RWPE1 (cell line): Measurements from ENCODE around the gene CAPS.
"Not testable (repeated sequence)": the region's sequence is repeated elsewhere in the genome, so short reads cannot be mapped to it uniquely, and the experiment has no call there.

ENCODE experiments used
- CTCF ChIA-PET: fragments of 350-600 bp; sonication (Branson Sonifier 250); formaldehyde crosslinking; extraction: SDS; loops from one replicate; lab custom pipeline; 2021; lab: Yijun Ruan, JAX
- POLR2A ChIA-PET: fragments of 400-600 bp; formaldehyde crosslinking; extraction: SDS; loops from one replicate; lab custom pipeline; 2020; ENCODE audit warnings: antibody characterized with exemption; ENCODE audit not compliant: low non-redundant PET; lab: Yijun Ruan, JAX
- DNase-seq: peaks from one replicate; pipeline ENCODE4 v3.0.0; 2012; ENCODE audit warnings: low spot score
- H3K27ac ChIP-seq: fragments of 450-650 bp; 2 replicates; pipeline ENCODE4 v1.5.1; 2017
- TF ChIP-seq, protein P1 (sequence below): fragments of 450-650 bp; conservative IDR thresholded peaks from 2 replicates; pipeline ENCODE4 v1.5.1; 2017; ENCODE audit warnings: low read depth, mild to moderate bottlenecking

CAPS gene

DNA sequence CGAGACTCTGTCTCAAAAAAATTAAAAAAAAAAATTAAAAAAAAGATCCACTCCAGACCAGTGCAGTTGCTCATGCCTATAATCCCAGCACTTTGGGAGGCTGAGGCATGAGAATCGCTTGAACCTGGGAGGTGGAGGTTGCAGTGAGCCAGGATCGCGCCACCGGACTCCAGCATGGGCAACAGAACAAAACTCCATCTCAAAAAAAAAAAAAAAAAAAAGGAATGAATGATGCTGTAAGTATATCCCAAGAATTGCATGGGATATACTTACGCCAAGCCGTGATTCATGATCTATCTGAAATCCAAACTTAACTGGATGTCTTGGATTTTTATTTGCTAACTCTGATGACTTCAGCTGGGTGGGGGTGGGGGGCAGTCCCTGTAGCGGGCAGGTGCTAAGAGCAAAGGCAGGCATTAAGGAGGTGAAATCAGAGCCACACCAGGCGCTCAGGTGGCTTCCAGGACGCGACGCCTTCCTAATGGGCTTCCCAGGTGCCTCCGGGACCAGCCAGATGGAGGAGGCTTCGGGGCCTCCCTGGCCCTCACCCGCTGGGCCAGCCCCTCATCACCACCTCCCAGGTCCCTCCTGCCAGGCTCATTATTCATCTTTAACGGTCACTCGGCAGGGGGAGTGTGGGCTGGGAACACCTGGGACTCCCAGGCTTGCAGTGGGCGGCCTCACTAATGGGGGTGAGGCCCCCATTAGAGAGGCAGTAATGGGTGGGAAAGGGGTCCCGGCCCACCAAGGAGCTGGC lies 32.3 kb upstream of the CAPS start:
- CTCF ChIA-PET: no interaction called here
- H3K27ac ChIP-seq: no peak overlapping the region
- DNase-seq: no peak
- TF ChIP-seq, protein P1, sequence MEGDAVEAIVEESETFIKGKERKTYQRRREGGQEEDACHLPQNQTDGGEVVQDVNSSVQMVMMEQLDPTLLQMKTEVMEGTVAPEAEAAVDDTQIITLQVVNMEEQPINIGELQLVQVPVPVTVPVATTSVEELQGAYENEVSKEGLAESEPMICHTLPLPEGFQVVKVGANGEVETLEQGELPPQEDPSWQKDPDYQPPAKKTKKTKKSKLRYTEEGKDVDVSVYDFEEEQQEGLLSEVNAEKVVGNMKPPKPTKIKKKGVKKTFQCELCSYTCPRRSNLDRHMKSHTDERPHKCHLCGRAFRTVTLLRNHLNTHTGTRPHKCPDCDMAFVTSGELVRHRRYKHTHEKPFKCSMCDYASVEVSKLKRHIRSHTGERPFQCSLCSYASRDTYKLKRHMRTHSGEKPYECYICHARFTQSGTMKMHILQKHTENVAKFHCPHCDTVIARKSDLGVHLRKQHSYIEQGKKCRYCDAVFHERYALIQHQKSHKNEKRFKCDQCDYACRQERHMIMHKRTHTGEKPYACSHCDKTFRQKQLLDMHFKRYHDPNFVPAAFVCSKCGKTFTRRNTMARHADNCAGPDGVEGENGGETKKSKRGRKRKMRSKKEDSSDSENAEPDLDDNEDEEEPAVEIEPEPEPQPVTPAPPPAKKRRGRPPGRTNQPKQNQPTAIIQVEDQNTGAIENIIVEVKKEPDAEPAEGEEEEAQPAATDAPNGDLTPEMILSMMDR: no peak
- POLR2A ChIA-PET: interaction anchor here (0.6 kb wide), 1 partner anchor 20 kb away, joined by 3 read pairs; no protein-coding TSS in a partner anchor

DNA sequence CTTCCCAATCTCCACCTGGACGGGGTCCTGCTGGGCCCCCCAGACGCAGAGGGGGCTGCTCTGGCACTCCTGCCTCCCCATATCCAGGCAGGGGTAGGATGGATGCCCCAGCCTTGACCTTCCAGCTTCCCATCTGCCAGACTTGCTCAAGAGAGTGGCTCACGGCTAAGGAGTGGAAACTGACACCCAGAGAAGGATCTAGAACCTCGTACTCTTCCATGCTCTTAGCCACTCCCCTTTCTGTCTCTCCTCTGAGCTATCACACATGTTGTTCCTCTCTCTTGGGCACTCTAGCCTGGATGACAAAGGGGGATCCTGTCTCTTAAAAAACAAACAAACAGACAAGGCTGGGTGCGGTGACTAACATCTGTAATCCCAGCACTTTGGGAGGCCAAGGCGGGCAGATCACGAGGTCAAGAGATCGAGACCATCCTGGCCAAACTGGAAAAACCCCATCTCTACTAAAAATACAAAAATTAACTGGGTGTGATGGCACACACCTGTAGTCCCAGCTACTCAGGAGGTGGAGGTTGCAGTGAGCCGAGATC lies 31.6 kb upstream of the CAPS start:
- no peak overlapping the region for H3K27ac ChIP-seq
- no peak for DNase-seq
- POLR2A ChIA-PET: no interaction called here
- TF ChIP-seq, protein P1: no peak
- CTCF ChIA-PET: interaction anchor here (0.7 kb wide), 1 partner anchor 89 kb away, joined by 5 read pairs; no protein-coding TSS in a partner anchor

DNA sequence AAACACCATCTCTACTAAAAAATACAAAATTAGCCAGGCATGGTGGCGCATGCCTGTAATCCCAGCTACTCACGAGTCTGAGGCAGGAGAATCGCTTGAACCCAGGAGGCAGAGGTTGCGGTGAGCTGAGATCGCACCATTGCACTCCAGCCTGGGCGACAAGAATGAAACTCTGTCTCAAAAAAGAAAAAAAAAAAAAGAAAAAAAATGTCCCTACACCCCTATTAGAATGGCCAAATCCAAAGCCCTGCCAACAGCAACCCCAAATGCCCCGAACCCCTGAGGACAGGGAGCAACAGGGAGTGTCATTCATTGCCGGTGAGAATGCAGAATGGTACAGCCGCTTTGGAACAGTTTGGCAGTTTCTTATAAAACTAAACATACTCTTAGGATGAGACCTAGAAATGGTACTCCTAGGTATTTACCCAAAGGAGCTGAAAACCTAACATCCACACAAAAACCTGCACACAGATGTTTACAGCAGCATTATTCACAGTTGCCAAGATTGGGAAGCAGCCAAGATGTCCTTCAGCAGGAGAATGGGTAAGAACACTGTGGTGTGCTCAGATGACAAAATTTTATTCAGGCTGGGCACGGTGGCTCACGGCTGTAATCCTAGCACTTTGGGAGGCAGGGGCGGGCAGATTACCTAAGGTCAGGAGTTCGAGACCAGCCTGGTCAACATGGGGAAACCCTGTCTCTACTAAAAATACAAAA lies 30.7 kb upstream of the CAPS start:
- POLR2A ChIA-PET, DNase-seq, CTCF ChIA-PET, H3K27ac ChIP-seq: not testable (repeated sequence)

DNA sequence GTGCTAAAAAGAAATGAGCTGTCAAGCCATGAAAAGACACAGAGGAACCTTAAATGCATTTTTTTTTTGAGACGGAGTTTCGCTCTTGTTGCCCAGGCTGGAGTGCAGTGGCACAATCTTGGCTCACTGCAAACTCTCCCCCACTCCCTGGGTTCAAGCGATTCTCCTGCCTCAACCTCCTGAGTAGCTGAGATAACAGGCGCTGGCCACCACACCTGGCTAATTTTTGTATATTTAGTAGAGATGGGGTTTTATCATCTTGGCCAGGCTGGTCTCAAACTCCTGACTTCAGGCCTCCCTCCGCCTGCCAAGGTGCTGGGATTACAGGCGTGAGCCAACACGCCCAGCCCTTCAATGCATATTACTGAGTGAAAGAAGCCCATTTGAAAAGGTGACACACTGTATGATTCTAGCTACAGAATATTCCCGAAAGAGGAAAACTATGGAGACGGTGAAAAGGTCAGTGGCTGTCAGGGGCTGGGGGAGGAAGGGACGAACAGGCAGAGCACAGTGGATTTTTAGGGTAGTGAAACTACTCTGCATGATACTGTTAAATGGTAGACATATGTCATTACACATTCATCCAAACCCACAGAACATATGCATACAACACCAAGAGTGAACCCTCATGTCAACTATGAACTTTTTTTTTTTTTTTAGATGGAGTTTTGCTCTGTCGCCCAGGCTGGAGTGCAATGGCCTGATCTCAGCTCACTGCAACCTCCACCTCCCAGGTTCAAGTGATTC lies 29.8 kb upstream of the CAPS start:
- ChIA-PET CTCF (interaction anchor here (0.7 to 0.8 kb wide), 2 partner anchors 26 to 78 kb away, joined by 4 to 5 read pairs; no protein-coding TSS in a partner anchor), POLR2A (interaction anchor here (0.8 kb wide), 1 partner anchor 12 kb away, joined by 5 read pairs; no protein-coding TSS in a partner anchor)
- not testable (repeated sequence) for H3K27ac ChIP-seq, DNase-seq

DNA sequence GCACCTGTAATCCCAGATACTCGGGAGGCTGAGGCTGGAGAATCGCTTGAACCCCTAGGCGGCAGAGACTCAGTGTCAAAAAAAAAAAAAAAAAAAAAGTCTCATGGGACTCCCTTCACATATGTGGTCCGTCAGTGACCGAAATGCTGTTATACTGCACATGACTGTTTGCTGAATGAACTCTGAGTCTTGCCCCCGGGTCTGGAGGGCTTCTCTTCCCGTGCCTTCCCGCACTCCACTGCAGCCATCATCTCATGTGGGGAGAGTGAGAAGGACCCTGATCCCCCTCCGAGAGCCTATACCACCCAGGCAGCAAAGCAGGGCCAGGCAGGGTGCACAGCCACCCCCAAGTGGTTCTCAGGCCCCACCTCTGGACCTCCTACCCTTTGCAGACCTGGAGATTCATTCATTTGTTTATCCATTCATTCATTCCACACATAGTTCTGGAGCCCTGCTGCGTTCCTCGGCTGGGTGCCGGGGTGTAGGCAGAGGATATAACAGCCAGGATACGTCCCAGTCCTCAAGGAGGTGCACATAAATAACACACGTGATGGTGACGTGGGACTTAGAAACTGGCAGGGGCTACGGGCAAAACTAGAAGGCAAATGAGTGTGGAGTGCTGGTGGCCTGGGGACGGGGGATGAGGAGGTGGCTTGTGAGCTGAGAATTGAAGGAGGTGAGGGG lies 24.6 kb upstream of the CAPS start:
- ChIA-PET POLR2A (no interaction called here), CTCF (interaction anchor here (0.6 to 2.2 kb wide), 2 partner anchors 83 to 85 kb away, joined by 4 to 9 read pairs; no protein-coding TSS in a partner anchor)
- no peak for DNase-seq
- TF ChIP-seq, protein P1: no peak
- H3K27ac ChIP-seq: no peak overlapping the region

DNA sequence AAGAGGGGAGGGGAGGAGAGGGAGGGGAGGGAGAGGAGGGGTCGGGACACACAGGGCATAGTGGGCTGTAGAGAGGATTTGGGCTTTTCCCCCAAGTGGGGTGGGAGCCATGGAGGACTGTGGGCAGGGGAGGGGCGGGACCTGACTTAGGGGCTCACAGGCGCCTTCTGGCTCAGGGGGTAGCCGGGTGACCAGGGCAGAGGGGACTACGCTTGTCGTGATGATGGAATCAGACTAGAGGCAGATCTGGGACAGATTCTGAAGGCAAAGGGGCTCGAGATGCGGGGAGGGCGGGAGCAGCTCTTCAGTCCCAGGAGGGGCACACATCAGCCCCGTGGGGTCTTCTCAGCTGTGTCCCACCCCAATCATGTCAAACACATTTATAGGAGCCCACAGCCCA lies 24.0 kb upstream of the CAPS start:
- ChIA-PET CTCF (interaction anchor here (2.2 kb wide), 1 partner anchor 86 kb away, joined by 9 read pairs; no protein-coding TSS in a partner anchor), POLR2A (no interaction called here)
- no peak overlapping the region for H3K27ac ChIP-seq
- TF ChIP-seq, protein P1: no peak
- DNase-seq: no peak
